Renal cortical epithelial cell (primary cell): Measurements from ENCODE around the gene LRP1B. TPM values are rescaled to one million over a fixed set of nuclear protein-coding genes. Genes with fewer than 3 reads are reported as not detected.
"Not testable (repeated sequence)": the region's sequence is repeated elsewhere in the genome, so short reads cannot be mapped to it uniquely, and the experiment has no call there.

Source experiments
- DNase-seq: peaks from one replicate; pipeline ENCODE4 v3.0.0-alpha.2; 2011; ENCODE audit warnings: low read depth
- total RNA-seq: library from RNA; depleted of rRNA; stranded (reverse); fragments of >200 nt; gene quantifications from 2 replicates; pipeline ENCODE4 v1.2.3, GENCODE V29; 2014

LRP1B gene
- total RNA-seq, 1 donor from 2014 or later = 4.3 TPM

DNA sequence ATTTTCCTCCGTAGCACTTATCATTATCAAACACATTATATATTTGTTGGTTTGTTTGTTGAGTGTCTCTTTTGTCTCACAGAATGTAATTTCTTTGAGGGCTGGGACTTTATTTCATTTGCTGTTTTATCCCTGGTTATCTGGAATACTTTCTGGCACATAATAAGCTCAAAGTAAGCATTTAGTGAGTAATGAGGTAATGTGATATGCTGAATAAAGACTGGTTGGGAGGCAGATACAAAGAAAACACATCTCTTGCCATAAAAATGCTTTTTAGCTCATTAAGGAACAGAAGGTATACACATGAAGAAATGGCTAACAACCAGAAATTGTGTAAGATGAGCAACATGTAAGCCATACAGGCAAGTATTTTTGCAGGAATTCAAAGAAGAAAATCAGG, 1411.8 kb downstream of the LRP1B start:
- no peak for DNase-seq

DNA sequence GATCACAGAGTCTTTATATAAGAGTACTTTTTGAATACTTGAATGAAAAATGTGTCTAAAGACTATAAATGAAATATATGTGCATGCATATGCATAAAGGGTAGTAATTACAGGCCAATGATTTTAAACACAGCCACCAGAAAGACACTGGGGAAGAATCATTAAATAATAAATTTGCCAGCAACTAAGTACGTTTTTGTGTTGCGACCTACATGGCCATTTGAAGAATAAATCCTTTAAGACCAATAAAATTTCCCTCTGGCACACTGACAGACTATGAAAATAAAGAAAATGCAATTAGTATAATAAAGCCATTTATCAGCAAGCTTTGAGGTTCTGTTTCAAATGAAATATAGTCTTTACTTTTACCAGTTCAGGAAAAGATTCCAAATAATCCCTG, 1413.3 kb downstream of the LRP1B start:
- no peak for DNase-seq

DNA sequence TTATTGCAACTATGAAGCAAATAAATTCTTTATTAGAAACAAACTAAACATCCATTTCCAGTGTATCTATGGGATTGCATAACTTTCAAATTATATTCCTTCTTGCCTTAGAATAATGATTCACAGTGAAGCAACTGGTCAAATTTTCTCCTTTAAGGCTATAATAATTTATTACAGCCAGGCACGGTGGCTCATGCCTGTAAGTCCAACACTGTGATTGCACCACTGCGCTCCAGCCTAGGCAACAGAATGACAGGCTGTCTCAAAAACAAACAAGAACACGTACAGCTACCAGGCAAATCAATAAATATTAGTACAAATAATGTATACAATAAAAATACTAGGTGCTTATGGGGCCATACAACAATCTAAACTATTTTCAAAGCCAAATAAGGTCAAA, 1416.2 kb downstream of the LRP1B start:
- DNase-seq = peak; percentile 6

DNA sequence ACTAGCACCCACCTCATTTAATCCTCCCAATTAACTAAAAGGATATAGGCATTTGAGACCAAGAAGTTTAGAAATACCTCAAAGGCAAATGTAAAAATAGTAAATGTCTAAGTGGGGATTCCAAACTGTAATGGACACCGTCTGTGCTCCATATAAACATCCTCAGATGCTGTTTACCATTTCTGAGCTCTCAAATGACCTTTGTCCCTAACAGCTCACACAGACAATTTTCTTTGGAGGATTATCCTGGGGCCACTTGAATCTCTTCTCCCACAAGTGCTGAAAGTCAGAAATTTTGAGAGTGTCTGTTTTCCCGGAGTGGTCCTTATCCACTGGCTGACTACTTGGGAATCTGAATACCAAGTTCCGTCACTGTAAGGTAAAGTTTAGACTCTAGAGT, 1418.9 kb downstream of the LRP1B start:
- no peak for DNase-seq

DNA sequence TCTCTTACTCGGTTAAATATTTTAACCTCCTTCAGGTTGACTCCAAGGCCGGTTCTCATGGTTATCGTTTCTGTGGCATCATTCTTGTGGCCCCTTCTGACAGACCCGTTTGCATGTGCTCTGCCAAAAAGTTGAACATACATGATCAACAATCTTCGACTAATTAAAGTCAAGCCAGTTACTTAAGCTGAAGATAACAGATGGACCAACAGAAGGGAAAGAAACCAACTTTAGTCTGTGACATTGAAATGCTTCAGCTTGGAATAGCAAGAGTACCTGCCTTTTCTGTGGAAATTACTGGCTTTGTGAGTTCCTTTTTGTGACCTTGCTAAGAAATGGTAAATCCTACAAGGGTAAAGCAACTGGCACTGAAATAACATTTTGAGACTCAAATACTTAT, 1429.1 kb downstream of the LRP1B start:
- no peak for DNase-seq

DNA sequence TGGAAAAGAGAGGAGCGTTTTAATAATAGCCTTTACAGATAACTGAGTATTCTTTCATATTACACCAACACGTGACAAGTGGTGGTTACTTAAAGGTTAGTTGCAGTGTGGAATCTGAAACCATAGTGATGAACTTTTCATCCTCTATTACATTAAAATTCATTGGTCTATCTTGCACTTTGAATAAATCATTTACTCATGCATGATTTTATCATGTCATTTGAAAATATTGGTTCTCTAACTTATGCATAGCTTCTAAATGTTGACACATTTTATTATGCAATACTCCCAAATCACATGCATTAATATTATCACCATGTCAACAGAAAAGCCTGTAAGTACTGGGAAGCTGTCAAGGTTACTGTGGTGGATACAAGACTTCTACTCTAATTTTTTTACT, 1432.2 kb downstream of the LRP1B start:
- DNase-seq = peak; percentile 15

DNA sequence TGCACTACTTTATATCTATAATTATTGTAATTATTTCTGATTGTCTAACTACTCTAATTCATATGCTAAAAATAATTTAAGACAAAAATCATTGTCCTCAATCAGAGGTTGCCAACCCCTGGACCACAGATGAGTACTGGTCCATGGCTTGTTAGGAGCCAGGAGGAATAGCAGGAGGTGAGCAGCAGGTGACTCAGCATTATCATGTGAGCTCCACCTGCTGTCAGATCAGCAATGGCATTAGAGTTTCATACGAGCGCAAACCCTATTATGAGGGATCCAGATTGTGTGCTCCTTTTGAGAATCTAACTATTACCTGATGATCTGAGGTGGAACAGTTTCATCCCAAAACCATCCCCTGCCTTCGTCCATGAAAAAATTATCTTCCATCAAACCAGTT, 1434.4 kb downstream of the LRP1B start:
- peak; percentile 27 for DNase-seq

DNA sequence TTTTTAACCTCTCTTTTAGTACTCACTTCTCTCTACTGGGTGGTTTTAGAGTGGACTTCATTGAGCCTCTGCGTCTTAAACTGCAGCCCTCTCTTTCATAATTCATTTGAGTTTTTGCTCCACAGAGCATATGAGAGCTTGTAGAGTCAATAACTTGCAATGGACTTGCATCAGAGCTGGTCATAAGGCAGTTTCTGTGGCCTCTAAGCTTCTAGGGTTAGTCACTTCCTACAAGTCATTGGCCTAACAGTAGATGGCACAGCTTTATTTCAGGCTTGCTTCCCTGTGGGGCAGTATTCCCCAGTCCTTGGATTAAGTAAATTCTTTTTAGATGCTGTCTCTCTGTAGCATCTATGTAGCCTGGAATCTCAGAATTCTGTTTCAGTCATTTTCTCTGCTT, 1435.7 kb downstream of the LRP1B start:
- peak; percentile 72 for DNase-seq

DNA sequence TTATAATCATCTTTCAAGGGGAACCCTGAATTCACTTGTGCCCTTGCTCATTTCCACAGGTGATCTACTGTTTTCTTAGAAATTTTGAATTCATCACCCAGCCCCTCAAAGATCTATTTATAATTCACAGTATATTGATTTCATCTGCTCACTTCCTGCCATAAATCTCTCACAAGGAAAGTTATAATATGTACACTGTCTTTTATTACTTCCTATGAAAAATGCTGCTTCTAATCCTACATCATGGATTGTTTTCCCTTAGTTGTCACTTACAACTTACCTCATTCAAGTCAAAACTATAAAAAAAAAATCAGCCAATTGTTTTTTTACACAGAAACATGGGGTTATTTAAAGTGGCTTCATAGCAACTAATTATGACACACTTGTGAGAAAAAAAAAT, 1443.0 kb downstream of the LRP1B start:
- no peak for DNase-seq

DNA sequence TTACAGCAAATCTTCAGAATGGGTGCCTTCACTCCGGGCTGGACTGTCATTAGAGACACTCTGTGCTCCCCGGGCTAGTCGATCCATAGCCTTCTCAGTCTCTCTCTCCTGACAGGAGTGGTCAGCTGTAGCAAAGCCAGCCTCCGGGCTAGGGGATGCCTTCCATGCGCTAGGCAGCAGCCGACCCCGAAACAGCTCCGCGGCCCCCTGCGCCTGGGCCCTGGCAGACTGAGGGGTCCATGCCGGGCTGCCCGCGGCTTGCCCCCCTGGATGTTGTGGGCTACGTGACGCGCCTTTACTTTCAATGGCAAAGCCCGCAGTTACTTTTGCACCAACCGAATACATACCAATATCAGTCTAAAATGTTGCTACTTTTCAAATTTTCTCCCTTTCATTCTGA, 1447.2 kb downstream of the LRP1B start:
- DNase-seq = no peak

DNA sequence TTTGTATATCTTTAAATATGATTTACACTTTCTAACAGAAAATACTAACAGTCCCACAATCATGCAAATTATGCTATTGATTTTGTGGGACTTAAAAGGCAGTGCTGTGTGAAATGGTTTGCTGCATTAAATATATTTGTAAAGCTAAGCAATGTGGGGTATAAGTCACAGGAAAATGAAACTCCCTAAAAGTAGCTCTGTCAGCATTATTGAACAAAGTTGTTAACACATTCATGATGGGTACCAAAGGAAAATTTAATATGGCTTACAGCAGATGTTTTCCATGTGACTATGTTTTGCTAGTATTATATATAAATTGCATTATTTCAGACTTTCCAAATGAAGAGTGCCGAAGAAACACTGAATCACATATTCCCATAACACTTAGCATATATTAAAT, 1450.0 kb downstream of the LRP1B start:
- no peak for DNase-seq

DNA sequence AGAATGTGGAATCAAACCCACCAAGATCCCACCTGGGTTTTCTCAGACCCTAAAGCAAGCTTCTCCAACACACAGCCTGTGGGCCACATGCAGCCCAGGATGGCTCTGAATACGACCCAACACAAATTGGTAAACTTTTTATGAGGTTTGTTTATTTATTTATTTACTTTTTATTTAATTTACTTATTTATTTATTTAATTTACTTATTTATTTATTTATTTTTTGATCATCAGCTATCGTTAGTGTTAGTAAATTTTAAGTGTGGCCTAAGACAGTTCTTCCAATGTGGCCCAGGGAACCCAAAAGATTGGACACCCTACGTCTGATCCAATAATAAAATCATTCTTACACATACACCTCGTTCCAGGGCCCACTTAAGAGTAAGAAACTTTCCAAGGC, 1451.1 kb downstream of the LRP1B start:
- DNase-seq = no peak

DNA sequence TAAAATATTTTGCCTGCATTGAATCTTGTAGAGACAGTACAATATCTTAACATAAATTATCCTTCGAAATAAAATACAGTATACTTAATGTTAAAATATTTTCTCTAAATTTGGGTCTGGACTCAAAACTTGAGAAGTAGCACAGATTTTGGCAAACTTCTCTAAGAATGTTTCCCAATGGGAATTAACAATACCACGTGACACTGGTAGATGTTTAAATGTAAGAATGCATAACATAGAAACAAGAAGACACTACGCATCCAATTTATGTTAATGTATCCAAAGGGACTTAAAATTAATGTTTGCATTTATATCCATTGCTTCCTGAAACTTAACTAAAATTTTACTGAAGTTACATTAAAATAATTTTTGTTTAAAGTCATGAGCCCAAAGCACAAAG, 1460.9 kb downstream of the LRP1B start:
- no peak for DNase-seq

DNA sequence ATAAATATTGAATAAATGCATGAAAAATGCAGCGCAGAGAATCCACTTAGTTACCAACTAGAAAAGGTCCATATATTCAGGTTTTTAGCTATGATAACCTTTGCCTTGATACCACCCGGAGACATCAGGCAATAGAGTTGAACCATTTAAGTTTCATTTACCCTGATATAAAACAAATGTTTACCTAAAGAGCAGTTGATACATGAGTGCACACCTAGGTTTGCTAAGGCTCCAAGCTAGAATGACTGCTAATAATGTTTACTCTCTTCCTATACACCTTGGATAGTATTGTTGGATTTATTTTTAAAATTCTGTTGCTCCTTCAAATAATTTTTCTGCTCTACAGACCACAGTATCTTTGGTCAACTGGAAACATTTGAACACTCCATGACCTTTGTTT, 1463.6 kb downstream of the LRP1B start:
- DNase-seq = no peak

DNA sequence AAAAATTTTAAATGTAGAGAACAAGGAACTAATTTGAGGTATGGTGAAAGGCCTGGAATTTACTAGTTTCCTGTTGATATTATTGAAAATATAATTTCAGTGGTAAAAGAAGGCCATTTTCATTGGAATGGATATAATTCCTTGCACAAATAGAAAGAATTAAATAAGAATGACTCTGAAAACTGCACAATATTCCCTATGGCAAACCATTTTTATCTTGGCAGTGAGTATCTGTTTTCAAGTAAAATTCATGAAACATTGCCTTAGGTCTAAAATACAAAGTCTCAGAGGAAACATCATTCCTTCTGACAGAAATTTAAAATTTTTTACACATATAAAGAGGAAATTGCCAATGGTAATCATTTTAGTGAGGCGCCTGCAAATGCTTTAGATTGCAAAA, 1468.3 kb downstream of the LRP1B start:
- no peak for DNase-seq

DNA sequence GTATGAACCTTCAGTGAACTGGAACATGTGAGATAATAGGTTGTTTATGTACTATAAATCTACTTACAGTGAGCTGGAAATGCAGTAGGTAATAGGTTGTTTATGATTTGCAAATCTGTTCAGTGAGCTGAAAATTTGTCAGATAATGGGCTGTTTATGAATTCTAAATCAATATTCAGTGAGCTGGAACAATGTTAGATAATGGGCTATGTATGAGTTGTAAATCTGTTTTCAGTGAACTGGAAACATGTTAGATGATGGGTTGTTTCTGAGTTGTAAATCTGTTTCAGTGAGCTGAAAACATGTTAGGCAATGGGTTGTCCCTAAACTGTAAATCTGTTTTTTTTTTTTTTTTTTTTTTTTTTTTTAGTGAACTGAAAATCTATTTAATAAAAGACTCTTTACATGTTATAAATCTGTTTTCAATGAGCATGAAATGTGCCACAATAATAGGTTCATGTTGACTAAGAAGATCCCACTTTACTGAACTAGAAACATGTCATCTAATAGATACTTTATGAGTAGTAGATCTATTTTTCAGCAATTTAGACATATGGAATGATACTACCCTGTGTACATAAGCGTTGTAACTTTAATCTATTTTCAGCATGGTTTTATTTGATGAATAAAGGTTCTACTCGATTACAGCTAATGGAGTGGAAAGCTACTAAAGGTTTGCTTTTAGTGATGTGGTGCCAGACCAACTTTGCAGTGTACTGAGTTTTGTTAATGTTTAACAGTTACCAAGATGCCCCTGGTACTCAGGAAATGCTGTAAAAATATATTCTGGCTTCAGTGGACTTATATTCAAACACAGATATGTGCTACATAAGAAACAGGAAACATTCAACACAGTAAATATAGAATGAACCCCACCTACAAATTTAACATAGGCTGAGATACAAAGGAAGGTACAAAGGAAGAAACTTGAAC, 1471.8 kb downstream of the LRP1B start:
- DNase-seq = peak; percentile 89

DNA sequence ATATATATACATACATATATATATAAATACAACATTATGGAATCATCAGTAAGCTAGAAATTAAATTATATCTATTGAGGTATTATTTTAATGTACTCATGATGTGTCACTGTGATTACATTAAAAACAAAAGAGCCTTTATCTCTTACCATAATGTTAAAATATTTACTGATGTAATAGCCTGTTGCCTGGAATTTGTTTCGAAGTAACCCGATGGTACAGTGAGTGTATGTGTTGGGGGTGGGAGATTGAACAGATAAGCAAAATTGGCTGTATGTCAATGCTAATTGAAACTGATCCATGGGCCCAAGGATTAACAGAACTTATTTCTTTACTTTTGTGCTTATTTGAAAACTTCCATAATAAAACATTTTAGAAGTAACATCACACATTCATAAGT, 1473.2 kb downstream of the LRP1B start:
- DNase-seq = no peak

DNA sequence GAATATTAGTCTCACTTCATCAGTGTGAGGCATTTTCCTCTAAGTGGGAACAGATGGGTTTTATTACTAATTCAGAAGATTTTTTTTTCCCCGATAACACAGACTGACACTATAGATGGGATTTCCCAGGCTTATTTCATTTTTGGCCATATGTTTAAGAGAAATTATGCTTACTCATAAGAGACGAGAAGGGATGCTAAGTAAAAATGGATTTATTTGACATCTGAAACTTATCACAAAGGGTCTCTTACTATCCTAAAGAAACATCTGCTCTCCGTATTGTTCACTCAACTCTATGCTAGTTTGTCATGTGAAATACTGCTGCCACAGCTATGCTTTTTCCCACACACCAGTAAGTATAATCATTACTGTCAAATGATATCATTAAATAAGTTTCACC, 1476.3 kb downstream of the LRP1B start:
- DNase-seq = no peak

DNA sequence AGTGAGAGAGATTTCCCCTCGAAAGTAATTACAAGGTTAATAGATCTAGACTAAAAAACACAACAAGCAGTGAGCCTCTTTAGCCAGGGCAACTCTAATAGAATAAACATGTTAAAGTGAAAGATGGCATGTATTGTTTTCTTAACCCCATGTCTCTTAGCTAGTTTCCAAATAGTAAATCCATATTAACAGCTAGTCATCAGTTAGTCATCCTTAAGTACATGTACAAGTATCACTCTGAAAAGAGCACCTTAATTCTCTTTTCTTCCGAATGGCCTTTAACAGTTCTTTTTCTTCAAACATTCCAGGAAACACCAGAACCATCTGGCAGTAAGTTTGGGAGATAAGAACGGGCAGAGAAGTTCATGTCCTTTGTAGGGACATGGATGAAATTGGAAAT, 1480.0 kb downstream of the LRP1B start:
- DNase-seq = peak; percentile 80

DNA sequence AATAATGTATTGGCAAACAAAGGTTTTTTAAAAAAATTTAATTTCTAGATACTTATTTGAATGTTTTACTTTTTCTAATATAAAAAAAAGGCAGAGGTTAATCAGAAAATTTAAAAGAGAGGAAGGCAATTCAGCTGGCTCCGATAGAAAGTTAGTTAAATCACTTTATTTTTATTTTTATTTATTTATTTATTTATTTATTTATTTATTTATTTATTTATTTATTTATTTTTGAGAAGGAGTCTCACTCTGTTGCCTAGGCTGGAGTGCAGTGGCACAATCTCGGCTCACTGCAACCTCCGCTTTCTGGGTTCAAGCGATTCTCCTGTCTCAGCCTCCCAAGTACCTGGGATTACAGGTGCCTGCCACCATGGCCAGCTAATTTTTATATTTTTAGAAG, 1480.7 kb downstream of the LRP1B start:
- not testable (repeated sequence) for DNase-seq

DNA sequence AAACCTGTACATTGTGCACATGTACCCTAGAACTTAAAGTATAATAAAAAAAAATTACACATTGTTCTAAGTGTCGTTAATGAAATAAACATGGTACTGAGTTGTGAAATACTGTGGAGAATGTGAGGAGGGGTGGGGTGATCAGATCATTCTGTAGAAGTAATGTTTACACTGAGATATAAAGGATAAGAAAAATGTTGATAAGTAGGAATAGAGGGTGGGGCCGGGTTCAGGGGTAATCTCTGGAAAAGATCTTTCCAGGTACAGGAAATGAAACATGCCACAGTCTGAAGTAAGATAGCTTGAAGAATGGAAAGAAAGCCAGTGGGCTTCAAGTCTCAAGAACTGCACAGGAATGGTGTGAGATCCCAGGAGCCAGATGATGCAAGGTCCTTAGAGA, 1482.4 kb downstream of the LRP1B start:
- no peak for DNase-seq

DNA sequence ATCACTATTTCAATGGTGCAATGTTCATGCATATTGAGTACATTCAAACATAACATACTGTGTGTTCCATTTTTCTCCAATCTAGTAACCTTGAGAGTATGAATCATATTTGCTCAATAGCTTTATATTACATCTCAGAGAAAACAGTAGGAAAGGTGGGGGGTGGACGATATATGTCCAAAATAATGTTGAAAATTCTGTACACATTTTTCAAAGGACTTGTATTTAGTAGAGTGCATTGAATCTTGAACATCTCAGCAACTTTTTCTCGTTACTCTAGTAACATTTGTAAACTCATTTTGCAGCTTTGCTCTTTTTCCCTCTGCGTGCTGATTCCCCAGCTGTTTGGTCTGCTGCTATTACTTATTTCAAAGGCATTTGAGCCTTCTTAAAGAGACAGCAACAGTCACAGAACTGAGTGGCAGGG, 1487.0 kb downstream of the LRP1B start:
- peak; percentile 58 for DNase-seq

DNA sequence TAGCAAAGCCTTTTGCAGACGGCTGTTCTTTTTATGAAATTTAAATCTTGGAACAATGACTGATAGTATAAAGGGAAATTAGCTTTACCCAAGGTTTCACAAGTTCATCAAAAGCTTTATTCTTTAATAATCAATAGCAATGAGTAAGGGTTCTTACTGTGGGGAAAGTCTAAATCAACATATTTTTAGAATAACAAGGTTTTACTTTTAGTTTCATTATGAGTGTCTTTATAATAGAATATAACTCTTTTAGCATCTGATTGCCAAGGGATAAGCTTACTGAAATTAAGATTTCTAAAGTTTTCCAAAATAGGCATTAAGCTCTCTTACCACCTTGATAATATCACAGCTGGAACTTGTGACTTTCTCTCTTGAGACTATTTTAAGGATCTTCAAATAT, 1489.7 kb downstream of the LRP1B start:
- DNase-seq = no peak

DNA sequence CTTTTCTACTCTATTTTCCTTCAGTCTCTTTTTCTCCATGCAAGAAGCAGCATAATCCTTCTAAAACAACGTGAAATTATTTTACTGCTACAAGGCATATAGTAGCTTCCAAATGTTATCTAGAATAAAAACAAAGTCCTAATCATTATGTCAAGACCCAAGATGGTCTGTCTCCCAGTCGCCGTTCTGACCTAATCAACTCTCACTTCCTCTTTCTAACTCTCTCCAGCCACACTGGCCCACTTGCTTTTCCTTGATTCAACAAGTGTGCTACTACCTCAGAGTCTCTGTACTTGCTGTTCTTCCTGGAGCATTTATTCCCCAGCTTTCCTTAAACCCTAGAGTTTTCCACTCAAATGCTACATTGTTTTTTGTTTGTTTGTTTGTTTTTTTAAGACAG, 1491.2 kb downstream of the LRP1B start:
- DNase-seq = no peak
